Progenitor cell of endocrine pancreas (in vitro differentiated cells): Measurements from ENCODE around the gene PUS7. TPM values are rescaled to one million over a fixed set of nuclear protein-coding genes. Genes with fewer than 3 reads are reported as not detected.
A peak's percentile ranks its signal among the peaks of the same experiment; 100 is the strongest.
"Not testable (repeated sequence)": the region's sequence is repeated elsewhere in the genome, so short reads cannot be mapped to it uniquely, and the experiment has no call there.

Experiments
- DNase-seq: peaks from one replicate; pipeline ENCODE4 v3.0.0; 2021; ENCODE audit warnings: low spot score; ENCODE audit not compliant: unreplicated experiment
- H3K27ac Mint-ChIP-seq: 2 replicates; pipeline ENCODE4 v1.8.0; 2021; ENCODE audit warnings: mild to moderate bottlenecking, moderate library complexity, mixed read lengths
- H3K27me3 Mint-ChIP-seq: 2 replicates; pipeline ENCODE4 v1.8.0; 2021; ENCODE audit warnings: mixed read lengths
- H3K36me3 Mint-ChIP-seq: 2 replicates; pipeline ENCODE4 v1.8.0; 2022; ENCODE audit warnings: mixed read lengths; ENCODE audit not compliant: insufficient read depth
- H3K4me1 Mint-ChIP-seq: 2 replicates; pipeline ENCODE4 v1.8.0; 2021; ENCODE audit warnings: low read depth, mixed read lengths
- H3K4me3 Mint-ChIP-seq: 2 replicates; pipeline ENCODE4 v1.8.0; 2021; ENCODE audit warnings: low read depth, mild to moderate bottlenecking, moderate library complexity, mixed read lengths
- H3K9me3 Mint-ChIP-seq: 2 replicates; pipeline ENCODE4 v1.8.0; 2021; ENCODE audit warnings: low read depth, mixed read lengths
- CTCF ChIP-seq: fragments of 200-600 bp; sonication (generic); IDR thresholded peaks from one replicate; pipeline ENCODE4 v1.5.0; 2021; ENCODE audit warnings: antibody characterized with exemption, mild to moderate bottlenecking; ENCODE audit not compliant: unreplicated experiment
- total RNA-seq: library from RNA; stranded (reverse); gene quantifications from 2 replicates; pipeline ENCODE4 v1.2.1, GENCODE V29; 2021

PUS7 gene
- total RNA-seq, 1 donor from 2014 or later = 44.3 TPM

- TF ChIP-seq CTCF = no peak
- H3K27ac Mint-ChIP-seq = no peak overlapping the region
- H3K4me1 Mint-ChIP-seq = peaks cover 1% of the 10 kb centered on the region
- H3K9me3 Mint-ChIP-seq = no peaks in the 10 kb centered on the region
- no peaks in the 10 kb centered on the region for H3K27me3 Mint-ChIP-seq
- no peak for DNase-seq
- H3K4me3 Mint-ChIP-seq = no peak overlapping the region
- peaks cover 22% of the 10 kb centered on the region for H3K36me3 Mint-ChIP-seq
Measured at GRCh38 chr7:105538339-105538738, 16.3 kb upstream of the PUS7 start.

- Mint-ChIP-seq H3K36me3 (peaks cover 2% of the 10 kb centered on the region), H3K27ac (peak overlapping the region; percentile 89), H3K27me3 (no peaks in the 10 kb centered on the region), H3K4me1 (peaks cover 12% of the 10 kb centered on the region), H3K4me3 (peak overlapping the region; percentile 94), H3K9me3 (no peaks in the 10 kb centered on the region)
- no peak for TF ChIP-seq CTCF
- no peak for DNase-seq
Measured at GRCh38 chr7:105532709-105533460, 10.8 kb upstream of the PUS7 start.

- Mint-ChIP-seq H3K4me3 (peak within 1 kb of the TSS; percentile 94), H3K4me1 (peaks cover 12% of the 10 kb centered on the region), H3K9me3 (no peaks in the 10 kb centered on the region), H3K36me3 (peaks cover 2% of the 10 kb centered on the region), H3K27me3 (no peaks in the 10 kb centered on the region), H3K27ac (peak within 1 kb of the TSS; percentile 89)
- DNase-seq = peak; percentile 85
- TF ChIP-seq CTCF = peak; percentile 78
Measured at GRCh38 chr7:105531792-105532671, 10.0 kb upstream of the PUS7 start, which contains the start of gene RINT1. RINT1 (plus strand) TSS chr7:105532201; CDS start chr7:105532316, 115 bp downstream.

- no peak overlapping the region for H3K27ac Mint-ChIP-seq
- TF ChIP-seq CTCF = no peak
- peaks cover 12% of the 10 kb centered on the region for H3K4me1 Mint-ChIP-seq
- no peak overlapping the region for H3K4me3 Mint-ChIP-seq
- no peak for DNase-seq
- no peaks in the 10 kb centered on the region for H3K36me3 Mint-ChIP-seq
- H3K27me3 Mint-ChIP-seq = no peaks in the 10 kb centered on the region
- no peaks in the 10 kb centered on the region for H3K9me3 Mint-ChIP-seq
Measured at GRCh38 chr7:105530546-105530945, 8.5 kb upstream of the PUS7 start.

GRCh38 chr7:105530126-105530525, 8.1 kb upstream of the PUS7 start:
- Mint-ChIP-seq H3K4me3 (no peak overlapping the region), H3K36me3 (no peaks in the 10 kb centered on the region), H3K4me1 (peaks cover 12% of the 10 kb centered on the region), H3K27ac (no peak overlapping the region), H3K27me3 (no peaks in the 10 kb centered on the region), H3K9me3 (no peaks in the 10 kb centered on the region)
- DNase-seq = no peak
- TF ChIP-seq CTCF = no peak

GRCh38 chr7:105527737-105528136, 5.7 kb upstream of the PUS7 start:
- not testable (repeated sequence) for H3K4me1 Mint-ChIP-seq, H3K9me3 Mint-ChIP-seq, H3K27ac Mint-ChIP-seq, DNase-seq, H3K4me3 Mint-ChIP-seq, H3K27me3 Mint-ChIP-seq, H3K36me3 Mint-ChIP-seq
